Measurements from ENCODE around the gene P2RX6. TPM values are rescaled to one million over a fixed set of nuclear protein-coding genes. Genes with fewer than 3 reads are reported as not detected.

The P2RX6 gene
- total and polyA plus RNA-seq, 9 of the 15 experiments (the other 6 are each of a cell fraction or from before 2014, with no cell fraction given), result 0.01 to 3.9 (median 1.5) TPM; not detected in 1

GRCh38 chr22:21055880-21056319 lies 40.9 kb downstream of the P2RX6 start (continued):
- TF ChIP-seq CEBPZ (IDR thresholded peaks at IDR 0.05; ENCODE audit: borderline replicate concordance, low read depth, low read length) (no peak), IFI16 (CRISPR knock-in tag; IDR thresholded peaks at IDR 0.05) (no peak), ATF4 (CRISPR knock-in tag; IDR thresholded peaks at IDR 0.05) (no peak), MEIS2 (IDR thresholded peaks at IDR 0.05; ENCODE audit: partially characterized antibody) (no peak), ZBTB12 (CRISPR knock-in tag; IDR thresholded peaks at IDR 0.05) (0 out of 2 replicates have a peak, but pooled peaks have one; percentile 27), YY1 (IDR thresholded peaks at IDR 0.05; ENCODE audit: borderline replicate concordance in 1 of 3, control insufficient read depth in 1 of 3, extremely low read depth in 1 of 3, insufficient read depth in 3 of 3, insufficient read length in 1 of 3, insufficient replicate concordance in 2 of 3, low read depth in 1 of 3, low read length in 2 of 3) (no peak), ZEB2 (IDR thresholded peaks at IDR 0.05) (0 out of 2 replicates have a peak, but pooled peaks have one; percentile 60), CEBPB (tag; IDR thresholded peaks at IDR 0.05) (no peak), JUN (IDR thresholded peaks at IDR 0.05; ENCODE audit: borderline replicate concordance, low read depth, low read length) (0 out of 2 replicates have a peak, but pooled peaks have one; percentile 18), JUN (CRISPR knock-in tag; IDR thresholded peaks at IDR 0.05; ENCODE audit: borderline replicate concordance) (no peak), ARID1B (IDR thresholded peaks at IDR 0.05) (no peak), RBM17 (IDR thresholded peaks at IDR 0.05; ENCODE audit: borderline replicate concordance, low read depth, low read length) (no peak), TFAP4 (CRISPR knock-in tag; IDR thresholded peaks at IDR 0.05; ENCODE audit: borderline replicate concordance) (peak; percentile 85; the same call in 1 of the 2 replicates), CTCFL (IDR thresholded peaks at IDR 0.05; ENCODE audit: borderline replicate concordance, insufficient read depth, low read depth, low read length, poor library complexity, severe bottlenecking) (no peak), MAFK (IDR thresholded peaks at IDR 0.05; ENCODE audit: low read length) (no peak), ZBTB1 (CRISPR knock-in tag; IDR thresholded peaks at IDR 0.05; ENCODE audit: borderline replicate concordance, low read depth) (0 out of 2 replicates have a peak, but pooled peaks have one; percentile 19), ZNF551 (CRISPR knock-in tag; IDR thresholded peaks at IDR 0.05) (no peak), FOXK1 (CRISPR knock-in tag; IDR thresholded peaks at IDR 0.05; ENCODE audit: borderline replicate concordance) (peak; percentile 93), TSC22D4 (tag; IDR thresholded peaks at IDR 0.05) (0 out of 2 replicates have a peak, but pooled peaks have one; percentile 3)

All from K562 (cell line).